Astrocyte (in vitro differentiated cells and primary cell): Measurements from ENCODE around the gene SULT1A2.

ENCODE experiments used
- CTCF ChIP-seq: IDR thresholded peaks from 2 replicates; pipeline ENCODE4 v1.5.1; 2011; ENCODE audit warnings: low read depth, mild to moderate bottlenecking, inconsistent platforms, low read length, moderate library complexity; ENCODE audit not compliant: insufficient read depth
- EZH2 ChIP-seq: IDR thresholded peaks from 2 replicates; pipeline ENCODE4 v1.6.1; 2012; ENCODE audit warnings: mild to moderate bottlenecking, low read length, inconsistent platforms; ENCODE audit not compliant: insufficient read depth

- TF ChIP-seq CTCF (no peak), EZH2 (no peak)
Measured at GRCh38 chr16:28592511-28592910, 4.3 kb downstream of the SULT1A2 start.
